Tibial nerve (tissue), 4 donors: Measurements from ENCODE around the gene SLC25A13.

ENCODE experiments used
- CTCF ChIP-seq, 5 experiments: fragments of 200-600 bp in 3 of 5; fragments of 450-650 bp in 2 of 5; sonication (generic) in 3 of 5; IDR thresholded peaks; one replicate each; pipeline ENCODE4 v1.5.1; 2016 to 2019; ENCODE audit warnings: antibody characterized with exemption in 5 of 5, mild to moderate bottlenecking in 3 of 5, moderate library complexity in 2 of 5
- EP300 ChIP-seq, 2 donors: sonication (generic); formaldehyde crosslinking; IDR thresholded peaks; one replicate each; pipeline ENCODE4 v1.6.1; 2017; ENCODE audit warnings: antibody characterized with exemption in 2 of 2, mild to moderate bottlenecking in 1 of 2
- POLR2A ChIP-seq, 2 donors: fragments of 450-650 bp; IDR thresholded peaks; one replicate each; pipeline ENCODE4 v1.6.1; 2017; ENCODE audit warnings: antibody characterized with exemption in 2 of 2, mild to moderate bottlenecking in 2 of 2, moderate library complexity in 2 of 2

DNA sequence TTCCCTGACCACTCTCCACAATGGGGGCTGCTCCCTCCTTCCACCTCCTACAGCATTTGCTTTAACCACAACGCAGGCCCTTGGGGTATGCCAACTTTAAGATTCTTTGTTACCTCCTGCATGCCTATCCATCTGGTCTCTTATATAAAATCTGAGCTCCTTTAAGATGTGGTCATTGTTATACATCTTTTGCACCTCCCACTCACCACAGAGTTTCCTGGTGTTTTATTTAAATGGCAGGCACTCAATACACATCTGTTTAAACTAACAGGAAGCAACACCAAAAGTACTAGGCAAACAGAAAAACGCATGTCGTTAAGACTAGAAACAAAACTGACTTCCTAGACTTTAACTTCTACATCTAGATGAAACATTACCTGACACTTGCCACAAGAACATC, 36.3 kb downstream of the SLC25A13 start:
- TF ChIP-seq POLR2A (IDR thresholded peaks at IDR 0.05) (no peak), EP300 (IDR thresholded peaks at IDR 0.05) (no peak), CTCF (IDR thresholded peaks at IDR 0.05) (no peak)
